ENCODE data around the gene KRT31.

DNA sequence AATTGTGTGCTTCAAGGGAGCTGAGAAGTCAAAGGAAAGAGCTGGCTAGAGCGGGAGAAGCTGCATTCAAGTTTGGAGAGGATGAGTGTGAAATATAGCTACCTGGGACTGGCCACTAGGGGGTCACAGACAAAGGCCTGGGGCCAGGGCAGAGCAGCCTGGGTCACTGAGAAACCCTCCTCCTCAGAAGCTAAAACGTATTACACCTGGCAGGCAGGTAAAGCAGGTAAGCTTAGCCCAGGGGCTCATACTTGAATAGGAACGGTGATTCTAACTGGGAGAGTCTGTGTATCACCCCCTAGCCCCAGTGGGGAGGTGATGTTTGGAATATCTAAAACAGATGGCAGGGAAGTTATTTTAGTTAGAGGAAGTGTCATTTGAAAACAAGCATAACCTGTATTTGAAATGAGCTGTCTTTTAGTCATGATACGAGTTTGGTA, 20.2 kb upstream of the KRT31 start:
- TF ChIP-seq, protein P1, sequence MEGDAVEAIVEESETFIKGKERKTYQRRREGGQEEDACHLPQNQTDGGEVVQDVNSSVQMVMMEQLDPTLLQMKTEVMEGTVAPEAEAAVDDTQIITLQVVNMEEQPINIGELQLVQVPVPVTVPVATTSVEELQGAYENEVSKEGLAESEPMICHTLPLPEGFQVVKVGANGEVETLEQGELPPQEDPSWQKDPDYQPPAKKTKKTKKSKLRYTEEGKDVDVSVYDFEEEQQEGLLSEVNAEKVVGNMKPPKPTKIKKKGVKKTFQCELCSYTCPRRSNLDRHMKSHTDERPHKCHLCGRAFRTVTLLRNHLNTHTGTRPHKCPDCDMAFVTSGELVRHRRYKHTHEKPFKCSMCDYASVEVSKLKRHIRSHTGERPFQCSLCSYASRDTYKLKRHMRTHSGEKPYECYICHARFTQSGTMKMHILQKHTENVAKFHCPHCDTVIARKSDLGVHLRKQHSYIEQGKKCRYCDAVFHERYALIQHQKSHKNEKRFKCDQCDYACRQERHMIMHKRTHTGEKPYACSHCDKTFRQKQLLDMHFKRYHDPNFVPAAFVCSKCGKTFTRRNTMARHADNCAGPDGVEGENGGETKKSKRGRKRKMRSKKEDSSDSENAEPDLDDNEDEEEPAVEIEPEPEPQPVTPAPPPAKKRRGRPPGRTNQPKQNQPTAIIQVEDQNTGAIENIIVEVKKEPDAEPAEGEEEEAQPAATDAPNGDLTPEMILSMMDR (IDR thresholded peaks at IDR 0.05) = peak; percentile 36; the same call in 2 of the 3 replicates
- TF ChIP-seq CHD2 (IDR thresholded peaks at IDR 0.05; ENCODE audit: low read length, partially characterized antibody) (no peak), CEBPB (IDR thresholded peaks at IDR 0.05) (no peak), EHMT2 (IDR thresholded peaks at IDR 0.05; ENCODE audit: low read depth) (no peak), SMC3 (IDR thresholded peaks at IDR 0.05) (no peak)

Measured in A549 (cell line).